Neuronal stem cell (in vitro differentiated cells): ENCODE measurements around the gene TEX29.

Source experiments
- DNase-seq: peaks from one replicate; pipeline ENCODE4 v3.0.0-alpha.2; 2013; ENCODE audit warnings: low spot score
- H2AFZ ChIP-seq: one replicate; pipeline ENCODE4 v1.6.1; 2013; ENCODE audit warnings: mild to moderate bottlenecking, low read length, inconsistent platforms
- H2AK5ac ChIP-seq: 2 replicates; pipeline ENCODE4 v1.6.1; 2013; ENCODE audit warnings: low read depth, mild to moderate bottlenecking, inconsistent platforms, low read length, moderate library complexity, mixed read lengths
- H2BK120ac ChIP-seq: 2 replicates; pipeline ENCODE4 v1.6.1; 2013; ENCODE audit warnings: low read depth, mild to moderate bottlenecking, inconsistent platforms, low read length, moderate library complexity, mixed read lengths
- H2BK12ac ChIP-seq: one replicate; pipeline ENCODE4 v1.6.1; 2013; ENCODE audit warnings: low read length, inconsistent platforms
- H2BK15ac ChIP-seq: 2 replicates; pipeline ENCODE4 v1.6.1; 2013; ENCODE audit warnings: mild to moderate bottlenecking, low read length, inconsistent platforms, mixed read lengths
- H2BK5ac ChIP-seq: one replicate; pipeline ENCODE4 v1.6.1; 2013; ENCODE audit warnings: inconsistent platforms, mild to moderate bottlenecking, low read length, moderate library complexity
- H3K14ac ChIP-seq: one replicate; pipeline ENCODE4 v1.6.1; 2013; ENCODE audit warnings: low read length, inconsistent platforms
- H3K18ac ChIP-seq: 2 replicates; pipeline ENCODE4 v1.6.1; 2013; ENCODE audit warnings: low read length, inconsistent platforms
- H3K23ac ChIP-seq: 2 replicates; pipeline ENCODE4 v1.6.1; 2013; ENCODE audit warnings: low read depth, mild to moderate bottlenecking, mixed read lengths, low read length, inconsistent platforms; ENCODE audit not compliant: poor library complexity
- H3K27ac ChIP-seq: replicated peaks from 3 replicates; pipeline ENCODE4 v1.5.1; 2013; ENCODE audit warnings: low read length, inconsistent platforms
- H3K27me3 ChIP-seq, 3 experiments: 2 replicates each; pipeline ENCODE4 v1.6.1; 2013; ENCODE audit warnings: low read length in 3 of 3, mild to moderate bottlenecking in 2 of 3, inconsistent platforms in 1 of 3, low read depth in 1 of 3, mixed read lengths in 1 of 3, moderate library complexity in 1 of 3; ENCODE audit not compliant: control insufficient read depth in 3 of 3, insufficient read depth in 3 of 3
- H3K36me3 ChIP-seq, 2 donors: replicated peaks in 1 of 2; 2 replicates each; pipeline ENCODE4 v1.6.1; 2013; ENCODE audit warnings: low read length in 2 of 2; ENCODE audit not compliant: control insufficient read depth in 2 of 2, insufficient read depth in 2 of 2
- H3K4ac ChIP-seq: 2 replicates; pipeline ENCODE4 v1.6.1; 2013; ENCODE audit warnings: inconsistent platforms, mild to moderate bottlenecking, low read length, moderate library complexity
- H3K4me1 ChIP-seq, 2 donors: 1 replicate in 1 of 2; 2 replicates in 1 of 2; pipeline ENCODE4 v1.6.1; 2013; ENCODE audit warnings: low read length in 2 of 2, low read depth in 1 of 2; ENCODE audit not compliant: control insufficient read depth in 2 of 2, insufficient read depth in 1 of 2
- H3K4me2 ChIP-seq: one replicate; pipeline ENCODE4 v1.6.1; 2013; ENCODE audit warnings: mild to moderate bottlenecking, low read length, inconsistent platforms; ENCODE audit not compliant: insufficient read depth, poor library complexity, severe bottlenecking
- H3K4me3 ChIP-seq, 2 donors: 2 replicates each; pipeline ENCODE4 v1.5.1; 2013; ENCODE audit warnings: low read length in 2 of 2, mild to moderate bottlenecking in 2 of 2, inconsistent platforms in 1 of 2, moderate library complexity in 1 of 2
- H3K79me1 ChIP-seq: one replicate; pipeline ENCODE4 v1.6.1; 2013; ENCODE audit warnings: low read depth, mild to moderate bottlenecking, inconsistent platforms, low read length, moderate library complexity
- H3K9ac ChIP-seq: one replicate; pipeline ENCODE4 v1.6.1; 2013; ENCODE audit warnings: mild to moderate bottlenecking, low read depth, low read length, inconsistent platforms; ENCODE audit not compliant: poor library complexity
- H3K9me3 ChIP-seq, 2 donors: replicated peaks in 1 of 2; 2 replicates each; pipeline versions ENCODE3 to v1.6.1; 2013; ENCODE audit warnings: low read length in 2 of 2, mild to moderate bottlenecking in 2 of 2, inconsistent platforms in 1 of 2, low read depth in 1 of 2, mixed read lengths in 1 of 2, moderate library complexity in 1 of 2; ENCODE audit not compliant: control insufficient read depth in 2 of 2, insufficient read depth in 1 of 2
- H4K8ac ChIP-seq: one replicate; pipeline ENCODE4 v1.6.1; 2013; ENCODE audit warnings: low read depth, mild to moderate bottlenecking, inconsistent platforms, low read length, moderate library complexity
- H4K91ac ChIP-seq: one replicate; pipeline ENCODE4 v1.6.1; 2013; ENCODE audit warnings: low read length, low read depth, mild to moderate bottlenecking, inconsistent platforms; ENCODE audit not compliant: poor library complexity
- WGBS, 2 donors: extraction: QIAGEN DNeasy Blood & Tissue Kit; methylation state at CpG; one replicate each; pipeline ENCODE4 v1.1.7; 2013; ENCODE audit warnings: missing lambda C conversion rate in 2 of 2, mixed read lengths in 1 of 2; ENCODE audit not compliant: insufficient read length in 2 of 2, insufficient replicate concordance in 1 of 2; ENCODE audit errors: extremely low coverage in 2 of 2; 5-methylcytosine and 5-hydroxymethylcytosine counted together

Gene TEX29

DNA sequence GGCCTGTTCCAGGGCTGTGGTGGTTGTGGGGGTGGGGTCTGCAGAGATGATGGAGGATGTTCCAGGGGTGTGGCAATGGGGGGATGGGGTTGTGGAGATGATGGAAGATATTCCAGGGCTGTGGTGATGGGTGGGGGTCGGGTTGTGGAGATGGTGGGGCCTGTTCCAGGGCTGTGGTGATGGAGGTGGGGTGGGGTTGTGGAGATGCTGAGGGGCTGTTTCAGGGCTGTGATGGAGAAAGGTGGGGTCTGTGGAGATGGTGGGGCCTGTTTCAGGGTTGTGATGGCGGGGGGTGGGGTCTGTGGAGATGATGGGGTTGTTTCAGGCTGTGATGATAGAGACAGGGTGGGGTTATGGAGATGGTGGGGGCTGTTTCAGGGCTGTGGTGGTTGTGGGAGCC is 62.0 kb downstream of the TEX29 start:
- Histone ChIP-seq H4K91ac (no peak overlapping the region), H3K4me1 (peaks cover 0 to 9% of the 10 kb centered on the region in 2 donors), H3K36me3 (no peaks in the 10 kb centered on the region), H3K4ac (no peak overlapping the region), H3K23ac (no peak overlapping the region), H3K4me3 (no peak overlapping the region), H3K9me3 (peaks cover 0 to 7% of the 10 kb centered on the region in 2 donors), H2AK5ac (no peak overlapping the region), H3K4me2 (no peak overlapping the region), H3K9ac (no peak overlapping the region), H3K27me3 (no peaks in the 10 kb centered on the region), H3K18ac (no peak overlapping the region), H2BK5ac (no peak overlapping the region), H2BK12ac (no peak overlapping the region), H2AFZ (no peak overlapping the region), H4K8ac (no peak overlapping the region), H2BK15ac (no peak overlapping the region), H2BK120ac (no peak overlapping the region), H3K27ac (no peak overlapping the region), H3K14ac (no peak overlapping the region), H3K79me1 (no peaks in the 10 kb centered on the region)
- DNase-seq = no peak
- no CpG with 5 or more reads among the region's 2 CpGs for WGBS, 2 donors

DNA sequence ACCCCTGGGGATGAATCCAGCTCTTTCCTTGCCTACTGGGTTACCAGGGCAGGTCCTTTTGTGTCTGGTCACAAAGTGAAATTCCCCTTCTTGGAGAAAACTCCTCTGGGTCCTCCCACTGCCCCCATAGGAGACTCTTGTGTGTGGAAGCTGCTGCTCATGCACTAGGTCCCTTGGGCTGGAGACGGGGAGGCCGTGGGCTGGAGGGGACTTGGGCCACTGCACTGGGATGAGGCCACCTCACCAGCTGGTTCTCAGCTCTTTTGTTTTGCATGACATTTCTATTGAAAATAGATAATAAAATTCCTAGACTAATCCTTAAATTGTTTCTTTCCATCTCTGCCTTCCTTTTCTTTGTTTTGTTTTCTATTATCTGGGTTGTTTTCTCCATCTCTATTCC is 62.4 kb downstream of the TEX29 start:
- Histone ChIP-seq H3K4ac (no peak overlapping the region), H2AK5ac (no peak overlapping the region), H3K14ac (no peak overlapping the region), H2AFZ (no peak overlapping the region), H3K9me3 (peaks cover 0 to 7% of the 10 kb centered on the region in 2 donors), H3K79me1 (no peaks in the 10 kb centered on the region), H4K91ac (no peak overlapping the region), H3K4me3 (no peak overlapping the region), H3K18ac (no peak overlapping the region), H3K27me3 (peaks cover 0 to under 1% (median 0%) of the 10 kb centered on the region in 3 experiments), H4K8ac (no peak overlapping the region), H3K27ac (no peak overlapping the region), H3K36me3 (no peaks in the 10 kb centered on the region), H2BK12ac (no peak overlapping the region), H2BK5ac (no peak overlapping the region), H2BK15ac (no peak overlapping the region), H3K23ac (no peak overlapping the region), H3K4me1 (peaks cover 0 to 9% of the 10 kb centered on the region in 2 donors), H3K9ac (no peak overlapping the region), H3K4me2 (no peak overlapping the region), H2BK120ac (no peak overlapping the region)
- WGBS, 2 donors = no CpG with 5 or more reads among the region's 2 CpGs
- no peak for DNase-seq

DNA sequence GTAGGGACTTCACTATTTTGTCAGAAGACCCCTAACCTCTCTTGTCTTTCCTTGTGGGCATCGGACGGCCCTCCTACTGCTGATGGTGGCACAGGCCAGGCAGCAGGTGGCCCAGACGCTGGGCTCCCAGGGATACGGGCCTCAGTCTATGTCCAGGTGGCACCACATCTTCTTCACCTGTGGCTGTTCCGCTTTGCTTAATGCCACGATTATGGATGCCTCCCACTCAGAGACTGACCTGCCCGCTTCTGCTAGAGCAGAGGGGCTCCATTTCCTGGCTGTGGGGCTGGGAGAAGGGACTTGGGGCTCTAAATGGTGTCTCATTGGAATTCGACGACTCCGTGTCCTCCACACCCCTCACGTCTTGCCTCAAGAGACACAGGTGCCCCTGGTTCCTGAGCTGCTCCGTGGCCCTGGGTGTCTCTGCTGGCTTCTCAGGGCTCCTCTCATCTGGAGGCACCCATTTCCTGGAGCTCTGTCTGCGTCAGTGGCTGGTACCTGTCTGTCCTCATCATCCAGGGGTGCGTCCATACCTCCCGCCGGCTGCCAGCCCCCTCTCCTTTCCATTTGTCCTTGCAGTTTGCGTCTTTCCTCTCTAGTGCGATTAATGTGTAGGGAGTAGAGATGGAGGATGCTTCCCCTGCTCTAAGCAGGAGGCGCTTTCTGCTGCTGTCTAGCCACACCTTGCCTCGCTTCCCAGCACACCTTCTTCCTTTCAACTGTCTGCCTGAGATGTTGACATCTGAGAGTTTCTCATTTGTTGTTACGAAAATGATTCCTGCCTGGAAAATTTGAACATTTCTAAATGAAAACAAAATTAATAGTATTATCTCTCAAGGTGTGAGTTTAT is 63.4 kb downstream of the TEX29 start:
- H2AK5ac ChIP-seq = no peak overlapping the region
- H3K79me1 ChIP-seq = no peaks in the 10 kb centered on the region
- no peak overlapping the region for H2BK5ac ChIP-seq
- peaks cover 0 to 7% of the 10 kb centered on the region in 2 donors for H3K9me3 ChIP-seq
- no peak overlapping the region for H3K14ac ChIP-seq
- no peak overlapping the region for H3K4ac ChIP-seq
- H3K9ac ChIP-seq = no peak overlapping the region
- no peak overlapping the region for H2BK12ac ChIP-seq
- no peak overlapping the region for H4K8ac ChIP-seq
- no peak overlapping the region for H3K27ac ChIP-seq
- peaks cover 0 to 14% of the 10 kb centered on the region in 2 donors for H3K4me1 ChIP-seq
- no peak overlapping the region for H3K4me2 ChIP-seq
- H3K27me3 ChIP-seq = peaks cover 0 to 5% (median 0%) of the 10 kb centered on the region in 3 experiments
- no CpG with 5 or more reads among the region's 21 CpGs for WGBS, 2 donors
- no peak overlapping the region for H3K4me3 ChIP-seq
- H3K23ac ChIP-seq = no peak overlapping the region
- peak overlapping the region; percentile 55 for H3K18ac ChIP-seq
- no peak overlapping the region for H2BK120ac ChIP-seq
- H4K91ac ChIP-seq = no peak overlapping the region
- no peak for DNase-seq
- no peaks in the 10 kb centered on the region for H3K36me3 ChIP-seq
- H2AFZ ChIP-seq = no peak overlapping the region
- no peak overlapping the region for H2BK15ac ChIP-seq

DNA sequence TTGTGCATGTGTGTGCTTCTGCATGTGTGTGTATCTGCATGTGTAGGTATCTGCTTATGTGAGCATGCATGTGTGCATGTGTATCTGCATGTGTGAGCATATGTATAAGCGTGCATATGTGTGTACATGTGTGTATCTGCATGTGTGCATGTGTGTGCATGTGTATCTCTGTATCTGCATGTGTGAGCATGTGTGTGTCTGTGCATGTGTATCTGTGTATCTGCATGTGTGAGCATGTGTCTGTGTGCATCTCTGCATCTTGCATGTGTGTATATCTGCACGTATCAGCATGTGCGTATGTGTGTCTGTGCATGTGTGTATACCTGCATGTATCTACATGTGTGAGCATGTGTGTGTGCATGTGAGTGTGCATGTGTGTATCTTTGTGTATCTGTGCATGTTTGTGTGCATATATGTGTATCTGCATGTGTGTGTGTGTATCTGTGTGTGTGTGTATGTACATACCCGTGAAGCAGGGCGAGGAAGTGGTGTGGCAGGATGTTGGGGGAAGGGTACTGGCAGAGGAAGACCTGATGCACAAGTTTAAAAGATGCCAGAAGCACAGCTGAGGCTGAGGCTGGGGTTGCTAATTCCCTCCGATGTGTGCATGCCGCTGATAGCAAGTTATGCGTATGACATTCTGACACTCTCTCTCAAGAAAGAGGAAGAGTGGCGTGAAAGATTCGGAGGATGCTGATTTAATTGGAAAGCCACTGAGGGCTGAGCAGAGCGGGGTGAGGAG is 64.2 kb downstream of the TEX29 start:
- Histone ChIP-seq H3K9me3 (peaks cover 0 to 7% of the 10 kb centered on the region in 2 donors), H3K23ac (peak overlapping the region; percentile 3), H4K91ac (peak overlapping the region; percentile 7), H3K14ac (no peak overlapping the region), H3K9ac (no peak overlapping the region), H3K36me3 (no peaks in the 10 kb centered on the region), H3K27me3 (peaks cover 0 to 5% (median 0%) of the 10 kb centered on the region in 3 experiments), H2BK15ac (no peak overlapping the region), H3K4me2 (no peak overlapping the region), H4K8ac (no peak overlapping the region), H2BK12ac (peak overlapping the region; percentile 0), H2AFZ (no peak overlapping the region), H2BK120ac (no peak overlapping the region), H2AK5ac (no peak overlapping the region), H3K4ac (no peak overlapping the region), H3K4me1 (peaks cover 0 to 14% of the 10 kb centered on the region in 2 donors), H3K79me1 (no peaks in the 10 kb centered on the region), H3K18ac (no peak overlapping the region), H3K27ac (no peak overlapping the region), H3K4me3 (peak overlapping the region in 1 of 2 donors; percentile 50), H2BK5ac (no peak overlapping the region)
- WGBS, 2 donors = no CpG with 5 or more reads among the region's 11 CpGs
- no peak for DNase-seq
